Breast epithelium (tissue), 4 donors: ENCODE data around the gene PLXND1. TPM values are rescaled to one million over a fixed set of nuclear protein-coding genes. Genes with fewer than 3 reads are reported as not detected.

Experiments used
- DNase-seq, 2 donors: peaks; one replicate each; pipeline ENCODE4 v3.0.0-alpha.2; 2019; ENCODE audit warnings: low spot score in 2 of 2
- H3K27ac ChIP-seq, 2 donors: fragments of 200-600 bp; sonication (generic) in 1 of 2; one replicate each; pipeline ENCODE4 v1.5.1; 2016 to 2019; ENCODE audit warnings: mild to moderate bottlenecking in 1 of 2
- H3K27me3 ChIP-seq, 2 donors: fragments of 200-600 bp; sonication (generic) in 1 of 2; one replicate each; pipeline versions ENCODE4 v1.5.1 to v1.6.0; 2017 to 2019; ENCODE audit warnings: control low read depth in 1 of 2, mild to moderate bottlenecking in 1 of 2
- H3K36me3 ChIP-seq: fragments of 200-600 bp; one replicate; pipeline ENCODE4 v1.5.1; 2019
- H3K4me1 ChIP-seq, 2 donors: fragments of 200-600 bp; sonication (generic); one replicate each; pipeline ENCODE4 v1.5.1; 2016 to 2019; ENCODE audit warnings: control low read depth in 1 of 2
- H3K4me3 ChIP-seq, 3 donors: fragments of 200-600 bp; sonication (generic); 1 replicate in 2 of 3; 2 replicates in 1 of 3; pipeline ENCODE4 v1.5.1; 2016 to 2019; ENCODE audit warnings: mild to moderate bottlenecking in 3 of 3, moderate library complexity in 2 of 3
- H3K9me3 ChIP-seq, 2 donors: fragments of 200-600 bp; sonication (generic) in 1 of 2; one replicate each; pipeline ENCODE4 v1.5.1; 2016 to 2019; ENCODE audit warnings: control low read depth in 1 of 2
- POLR2A ChIP-seq: fragments of 450-650 bp; IDR thresholded peaks from one replicate; pipeline ENCODE4 v1.6.1; 2016; ENCODE audit warnings: antibody characterized with exemption, mild to moderate bottlenecking, moderate library complexity
- POLR2AphosphoS5 ChIP-seq, 3 donors: sonication (generic); formaldehyde crosslinking; IDR thresholded peaks; one replicate each; pipeline ENCODE4 v1.6.1; 2017; ENCODE audit warnings: antibody characterized with exemption in 3 of 3
- intact Hi-C: fragments of 100-400 bp; cut with DNase I; formaldehyde crosslinking; loops from one replicate; pipeline ENCODE4 v1.15.1; 2023; ENCODE audit warnings: low total_unique reads
- total RNA-seq, 3 donors: library from RNA; depleted of rRNA; stranded (reverse); fragments of >200 nt; gene quantifications; one replicate each; pipeline ENCODE4 v1.1.0, GENCODE V29; 2016
- TF ChIP-seq, protein P1 (sequence below), 3 donors: fragments of 450-650 bp; IDR thresholded peaks; one replicate each; pipeline ENCODE4 v1.5.1; 2016 to 2017; ENCODE audit warnings: antibody characterized with exemption in 3 of 3, mild to moderate bottlenecking in 3 of 3, moderate library complexity in 3 of 3

The PLXND1 gene
- total RNA-seq, 3 donors from 2014 or later: 53.6 to 187 (median 118) TPM

DNA sequence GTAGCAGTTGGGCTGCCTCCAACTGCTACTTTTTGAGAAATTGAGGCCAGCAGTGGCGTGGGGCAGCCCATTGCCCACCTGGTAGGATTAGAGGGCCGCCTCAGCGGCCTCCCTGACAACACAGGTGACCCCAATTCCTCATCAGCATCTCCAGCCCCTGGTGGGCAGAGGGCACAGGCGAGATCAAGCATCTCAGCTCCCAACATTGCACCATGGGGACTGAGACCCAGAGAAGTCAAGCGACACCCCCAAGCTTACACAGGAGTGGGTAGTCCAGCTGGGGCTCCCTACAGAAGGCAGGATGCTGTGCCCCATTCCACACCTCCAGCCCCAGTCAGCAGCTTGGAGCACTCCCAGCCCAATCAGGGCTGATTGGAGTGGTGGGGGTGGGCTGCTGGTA is 63.7 kb downstream of the PLXND1 start:
- H3K4me3 ChIP-seq: no peak overlapping the region
- DNase-seq: no peak
- H3K36me3 ChIP-seq: no peaks in the 10 kb centered on the region
- intact Hi-C loops: no loop called here
- H3K9me3 ChIP-seq: no peaks in the 10 kb centered on the region
- no peaks in the 10 kb centered on the region for H3K4me1 ChIP-seq
- no peak for TF ChIP-seq POLR2AphosphoS5 (IDR thresholded peaks at IDR 0.05)
- no peak for TF ChIP-seq POLR2A
- TF ChIP-seq, protein P1, sequence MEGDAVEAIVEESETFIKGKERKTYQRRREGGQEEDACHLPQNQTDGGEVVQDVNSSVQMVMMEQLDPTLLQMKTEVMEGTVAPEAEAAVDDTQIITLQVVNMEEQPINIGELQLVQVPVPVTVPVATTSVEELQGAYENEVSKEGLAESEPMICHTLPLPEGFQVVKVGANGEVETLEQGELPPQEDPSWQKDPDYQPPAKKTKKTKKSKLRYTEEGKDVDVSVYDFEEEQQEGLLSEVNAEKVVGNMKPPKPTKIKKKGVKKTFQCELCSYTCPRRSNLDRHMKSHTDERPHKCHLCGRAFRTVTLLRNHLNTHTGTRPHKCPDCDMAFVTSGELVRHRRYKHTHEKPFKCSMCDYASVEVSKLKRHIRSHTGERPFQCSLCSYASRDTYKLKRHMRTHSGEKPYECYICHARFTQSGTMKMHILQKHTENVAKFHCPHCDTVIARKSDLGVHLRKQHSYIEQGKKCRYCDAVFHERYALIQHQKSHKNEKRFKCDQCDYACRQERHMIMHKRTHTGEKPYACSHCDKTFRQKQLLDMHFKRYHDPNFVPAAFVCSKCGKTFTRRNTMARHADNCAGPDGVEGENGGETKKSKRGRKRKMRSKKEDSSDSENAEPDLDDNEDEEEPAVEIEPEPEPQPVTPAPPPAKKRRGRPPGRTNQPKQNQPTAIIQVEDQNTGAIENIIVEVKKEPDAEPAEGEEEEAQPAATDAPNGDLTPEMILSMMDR (IDR thresholded peaks at IDR 0.05): no peak
- H3K27me3 ChIP-seq: no peaks in the 10 kb centered on the region
- no peak overlapping the region for H3K27ac ChIP-seq

DNA sequence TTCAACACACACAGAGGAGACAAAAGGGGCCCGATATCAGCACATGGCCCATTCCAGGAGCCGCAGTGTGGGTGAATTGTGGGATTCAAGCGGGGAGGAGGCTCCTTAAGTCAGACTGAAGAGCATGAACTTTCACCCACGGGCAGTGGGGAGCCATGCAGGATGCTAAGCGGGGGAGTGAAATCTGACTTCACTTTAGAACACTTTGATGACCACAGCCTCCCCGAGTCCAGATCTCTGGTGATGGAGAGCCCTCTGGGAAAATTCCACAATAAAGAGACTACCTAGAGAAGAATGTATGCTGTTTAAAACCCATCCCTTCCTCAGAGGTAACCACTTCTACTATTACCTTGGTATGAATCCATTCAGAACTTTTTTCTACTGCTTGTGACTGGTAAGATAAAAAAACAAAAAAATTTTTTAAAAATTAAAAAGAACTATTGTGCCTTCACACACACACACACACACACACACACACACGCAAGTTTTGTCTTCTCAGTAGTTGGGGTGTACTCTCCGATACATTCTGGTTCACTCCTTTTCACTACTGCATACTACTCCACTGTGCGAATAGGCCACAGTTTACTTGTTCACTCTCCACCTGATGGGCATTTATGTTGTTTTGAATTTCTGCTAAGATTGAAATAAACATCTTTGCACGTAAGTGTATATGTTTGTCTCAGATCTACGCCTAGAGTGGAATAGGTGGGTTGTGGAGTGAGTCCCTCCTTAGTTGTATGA is 65.5 kb downstream of the PLXND1 start:
- intact Hi-C loops: no loop called here
- no peaks in the 10 kb centered on the region for H3K36me3 ChIP-seq
- H3K9me3 ChIP-seq: no peaks in the 10 kb centered on the region
- TF ChIP-seq, protein P1 (IDR thresholded peaks at IDR 0.05): no peak
- TF ChIP-seq POLR2AphosphoS5 (IDR thresholded peaks at IDR 0.05): no peak
- no peak for TF ChIP-seq POLR2A
- no peak for DNase-seq
- no peaks in the 10 kb centered on the region for H3K27me3 ChIP-seq
- no peak overlapping the region for H3K27ac ChIP-seq
- H3K4me3 ChIP-seq: no peak overlapping the region
- no peaks in the 10 kb centered on the region for H3K4me1 ChIP-seq

DNA sequence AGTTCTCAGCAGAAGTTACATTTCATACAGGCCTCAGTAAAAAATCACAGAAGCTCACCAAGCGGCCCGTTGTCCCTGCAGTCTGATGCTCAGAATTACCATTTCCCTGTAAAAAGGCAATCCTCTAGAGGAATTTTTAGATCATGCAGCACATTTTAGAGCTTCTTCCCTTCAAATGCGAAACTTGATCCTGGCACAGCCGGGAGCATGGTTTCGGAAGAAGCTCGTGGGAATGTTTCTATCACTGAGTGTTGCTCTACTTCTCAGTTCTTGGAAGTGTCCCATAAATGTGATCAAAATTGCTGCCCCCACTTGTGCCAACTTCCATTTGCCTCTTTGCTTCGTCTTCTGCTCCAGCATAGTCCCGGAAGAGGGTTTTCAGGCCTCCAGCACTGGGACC is 67.3 kb downstream of the PLXND1 start:
- no peaks in the 10 kb centered on the region for H3K9me3 ChIP-seq
- H3K27me3 ChIP-seq: no peaks in the 10 kb centered on the region
- intact Hi-C loops: no loop called here
- no peak overlapping the region for H3K4me3 ChIP-seq
- no peaks in the 10 kb centered on the region for H3K36me3 ChIP-seq
- no peak for DNase-seq
- no peaks in the 10 kb centered on the region for H3K4me1 ChIP-seq
- TF ChIP-seq, protein P1 (IDR thresholded peaks at IDR 0.05): no peak
- TF ChIP-seq POLR2AphosphoS5 (IDR thresholded peaks at IDR 0.05) (no peak), POLR2A (no peak)
- no peak overlapping the region for H3K27ac ChIP-seq

DNA sequence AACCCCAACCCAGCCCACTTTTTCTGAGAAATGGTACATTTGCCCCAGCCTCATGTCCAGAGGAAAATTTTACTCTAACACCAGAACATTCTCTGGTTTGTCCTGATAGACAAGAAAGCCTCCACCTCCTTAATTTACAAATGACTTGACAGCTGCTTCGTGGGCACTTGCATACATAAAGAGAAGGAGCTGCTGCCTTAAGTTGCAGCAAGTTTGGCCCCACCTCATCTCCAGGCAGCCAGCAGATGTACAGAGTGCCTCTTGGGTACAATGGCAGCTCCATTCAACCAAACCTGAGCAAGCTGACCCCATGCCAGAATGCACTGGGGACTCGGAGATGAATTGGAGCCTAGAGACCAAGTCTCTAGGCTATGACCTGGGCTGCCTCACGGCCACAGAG is 69.7 kb downstream of the PLXND1 start:
- H3K9me3 ChIP-seq: no peaks in the 10 kb centered on the region
- no peak overlapping the region for H3K4me3 ChIP-seq
- H3K27me3 ChIP-seq: no peaks in the 10 kb centered on the region
- H3K36me3 ChIP-seq: no peaks in the 10 kb centered on the region
- no peaks in the 10 kb centered on the region for H3K4me1 ChIP-seq
- intact Hi-C loops: no loop called here
- TF ChIP-seq POLR2A: no peak
- no peak for TF ChIP-seq POLR2AphosphoS5 (IDR thresholded peaks at IDR 0.05)
- TF ChIP-seq, protein P1 (IDR thresholded peaks at IDR 0.05): no peak
- H3K27ac ChIP-seq: no peak overlapping the region
- no peak for DNase-seq

DNA sequence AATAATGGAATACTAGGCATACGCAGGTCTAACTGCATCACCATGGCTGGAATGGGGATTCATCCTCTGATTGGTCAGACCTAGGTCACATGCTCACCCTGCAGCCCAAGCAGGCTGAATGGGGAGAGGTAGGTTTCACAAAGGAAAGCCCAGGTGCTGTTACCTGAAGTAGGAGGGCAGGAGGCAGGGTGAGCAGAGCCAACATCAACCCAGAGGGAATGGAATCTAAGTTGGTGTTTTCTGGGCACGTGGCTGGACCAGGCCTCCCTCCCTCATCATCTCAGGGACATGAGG is 70.2 kb downstream of the PLXND1 start:
- TF ChIP-seq POLR2AphosphoS5 (IDR thresholded peaks at IDR 0.05) (no peak), POLR2A (no peak)
- TF ChIP-seq, protein P1 (IDR thresholded peaks at IDR 0.05): no peak
- intact Hi-C loops: no loop called here
- no peak for DNase-seq
- no peaks in the 10 kb centered on the region for H3K4me1 ChIP-seq
- no peak overlapping the region for H3K4me3 ChIP-seq
- no peaks in the 10 kb centered on the region for H3K36me3 ChIP-seq
- H3K9me3 ChIP-seq: no peaks in the 10 kb centered on the region
- no peak overlapping the region for H3K27ac ChIP-seq
- H3K27me3 ChIP-seq: no peaks in the 10 kb centered on the region
